ENCODE results near the gene ZNF785.
"Not testable (repeated sequence)": the region's sequence is repeated elsewhere in the genome, so short reads cannot be mapped to it uniquely, and the experiment has no call there.

Gene ZNF785

GRCh38 chr16:30561089-30561816 lies 24.2 kb downstream of the ZNF785 start:
- no peak for DNase-seq

- no peak for DNase-seq
Measured at GRCh38 chr16:30559690-30560089, 25.8 kb downstream of the ZNF785 start.

- no peak for DNase-seq
Measured at GRCh38 chr16:30558789-30559377, 26.6 kb downstream of the ZNF785 start.

- DNase-seq, result peak; percentile 99
Measured at GRCh38 chr16:30557957-30558788, 27.3 kb downstream of the ZNF785 start, which contains the start of gene ZNF764. Gene ZNF764, minus strand, starts transcription at chr16:30558374. Its CDS starts 192 bp downstream, at chr16:30558182.

- DNase-seq, result no peak
Measured at GRCh38 chr16:30557707-30557956, 27.9 kb downstream of the ZNF785 start.

GRCh38 chr16:30556125-30556473 lies 29.4 kb downstream of the ZNF785 start:
- DNase-seq, result no peak

GRCh38 chr16:30555315-30556124 lies 30.0 kb downstream of the ZNF785 start:
- DNase-seq, result no peak

GRCh38 chr16:30554557-30555314 lies 30.8 kb downstream of the ZNF785 start:
- DNase-seq, result no peak

GRCh38 chr16:30553393-30553899 lies 32.1 kb downstream of the ZNF785 start:
- no peak for DNase-seq

- DNase-seq, result no peak
Measured at GRCh38 chr16:30552956-30553355, 32.5 kb downstream of the ZNF785 start.

GRCh38 chr16:30551781-30552180 lies 33.7 kb downstream of the ZNF785 start:
- DNase-seq, result peak; percentile 77

GRCh38 chr16:30548416-30549253 lies 36.9 kb downstream of the ZNF785 start:
- DNase-seq, result no peak

- DNase-seq, result no peak
Measured at GRCh38 chr16:30546115-30546514, 39.4 kb downstream of the ZNF785 start.

GRCh38 chr16:30543067-30543466 lies 42.4 kb downstream of the ZNF785 start:
- no peak for DNase-seq

- DNase-seq, result no peak
Measured at GRCh38 chr16:30541502-30542329, 43.8 kb downstream of the ZNF785 start.

GRCh38 chr16:30540916-30541464 lies 44.5 kb downstream of the ZNF785 start:
- DNase-seq, result not testable (repeated sequence)

GRCh38 chr16:30539986-30540526 lies 45.4 kb downstream of the ZNF785 start:
- DNase-seq, result not testable (repeated sequence)

- DNase-seq, result no peak
Measured at GRCh38 chr16:30539000-30539964, 46.2 kb downstream of the ZNF785 start.
